GM12878 (cell line): ENCODE measurements around the gene MRPL41. TPM values are rescaled to one million over a fixed set of nuclear protein-coding genes. Genes with fewer than 3 reads are reported as not detected.

Source experiments
- polyA plus RNA-seq, 11 experiments: library from polyadenylated mRNA; depleted of rRNA in 4 of 11; unstranded in 6 of 11; stranded (reverse) in 5 of 11; fragments of >200 nt; fragmentation: Nextera tagmentation in 4 of 11; fragmentation: Illumina TruSeq in 1 of 11; extraction: Ambion mirVana in 4 of 11; extraction: Trizol in 1 of 11; gene quantifications; 1 replicate in 1 of 11; 2 replicates in 10 of 11; pipeline versions ENCODE4 v1.2.1 to v1.2.3, GENCODE V29; 2011 to 2016; ENCODE audit warnings: inconsistent platforms in 2 of 11, missing spikeins in 2 of 11, low read depth in 1 of 11
- total RNA-seq, 4 experiments: library from RNA; depleted of rRNA in 3 of 4; stranded (reverse); fragments of >200 nt in 3 of 4; fragmentation: Illumina TruSeq in 1 of 4; extraction: Trizol in 1 of 4; gene quantifications; 2 replicates each; pipeline versions ENCODE4 v1.2.1 to v1.2.3, GENCODE V29; 2013 to 2021

MRPL41 gene
- total and polyA plus RNA-seq, 10 of the 15 experiments (the other 5 are each of a cell fraction or from before 2014, with no cell fraction given) = 1.3 to 116 (median 40.1) TPM

Other genes starting within 250 kb of the MRPL41 start
Only the 7 nearest of the 10 such genes appear.
- gene ENTPD8, start 110.5 kb upstream of the MRPL41 start, total RNA-seq (2014; rRNA removed) = not detected in 2 replicates
- gene ENTPD8, start 110.5 kb upstream of the MRPL41 start, total RNA-seq (2014; rRNA removed; fragmentation: Illumina TruSeq; extraction: Trizol) = not detected in 2 replicates
- not detected in 2 replicates for gene ENTPD8, start 110.5 kb upstream of the MRPL41 start, total RNA-seq (2021)
- gene ENTPD8, start 110.5 kb upstream of the MRPL41 start, polyA plus RNA-seq (2011; rRNA removed) = not detected in 2 replicates
- gene ENTPD8, start 110.5 kb upstream of the MRPL41 start, polyA plus RNA-seq (2014; fragmentation: Illumina TruSeq; extraction: Trizol) = not detected in 2 replicates
- not detected for gene ENTPD8, start 110.5 kb upstream of the MRPL41 start, polyA plus RNA-seq (2014; fragmentation: Nextera tagmentation; extraction: Ambion mirVana)
- not detected in 2 replicates for gene ENTPD8, start 110.5 kb upstream of the MRPL41 start, polyA plus RNA-seq (2014; rRNA removed)
- gene ENTPD8, start 110.5 kb upstream of the MRPL41 start, polyA plus RNA-seq (2016; fragmentation: Nextera tagmentation; extraction: Ambion mirVana) = not detected
- 18.8 and 23.1 TPM in 2 replicates for gene NSMF, start 92.5 kb upstream of the MRPL41 start, total RNA-seq (2014; rRNA removed)
- gene NSMF, start 92.5 kb upstream of the MRPL41 start, total RNA-seq (2014; rRNA removed; fragmentation: Illumina TruSeq; extraction: Trizol) = 12.1 and 14.1 TPM in 2 replicates
- gene NSMF, start 92.5 kb upstream of the MRPL41 start, total RNA-seq (2021) = 35.1 and 37.2 TPM in 2 replicates
- 17.9 and 26.2 TPM in 2 replicates for gene NSMF, start 92.5 kb upstream of the MRPL41 start, polyA plus RNA-seq (2011; rRNA removed)
- 12.8 and 13.3 TPM in 2 replicates for gene NSMF, start 92.5 kb upstream of the MRPL41 start, polyA plus RNA-seq (2014; fragmentation: Illumina TruSeq; extraction: Trizol)
- gene NSMF, start 92.5 kb upstream of the MRPL41 start, polyA plus RNA-seq (2014; fragmentation: Nextera tagmentation; extraction: Ambion mirVana) = under 1 TPM; 0.13 to 0.51 TPM
- 44.3 and 47.1 TPM in 2 replicates for gene NSMF, start 92.5 kb upstream of the MRPL41 start, polyA plus RNA-seq (2014; rRNA removed)
- 1 to 10 TPM; 1.4 to 8.9 TPM for gene NSMF, start 92.5 kb upstream of the MRPL41 start, polyA plus RNA-seq (2016; fragmentation: Nextera tagmentation; extraction: Ambion mirVana)
- 0.22 and 0.85 TPM in 2 replicates for gene PNPLA7, start 1.5 kb upstream of the MRPL41 start, total RNA-seq (2014; rRNA removed)
- gene PNPLA7, start 1.5 kb upstream of the MRPL41 start, total RNA-seq (2014; rRNA removed; fragmentation: Illumina TruSeq; extraction: Trizol) = 0.09 and 0.14 TPM in 2 replicates
- 0.43 and 0.85 TPM in 2 replicates for gene PNPLA7, start 1.5 kb upstream of the MRPL41 start, total RNA-seq (2021)
- 0.07 and 0.19 TPM in 2 replicates for gene PNPLA7, start 1.5 kb upstream of the MRPL41 start, polyA plus RNA-seq (2011; rRNA removed)
- 0.32 and 0.41 TPM in 2 replicates for gene PNPLA7, start 1.5 kb upstream of the MRPL41 start, polyA plus RNA-seq (2014; fragmentation: Illumina TruSeq; extraction: Trizol)
- under 1 TPM in 1 of 2 experiments, not detected in 1; 0.04 TPM for gene PNPLA7, start 1.5 kb upstream of the MRPL41 start, polyA plus RNA-seq (2014; fragmentation: Nextera tagmentation; extraction: Ambion mirVana)
- gene PNPLA7, start 1.5 kb upstream of the MRPL41 start, polyA plus RNA-seq (2014; rRNA removed) = 0.32 and 1.0 TPM in 2 replicates
- gene PNPLA7, start 1.5 kb upstream of the MRPL41 start, polyA plus RNA-seq (2016; fragmentation: Nextera tagmentation; extraction: Ambion mirVana) = under 1 TPM; 0.11 to 0.13 TPM
- gene DPH7, start 27.0 kb downstream of the MRPL41 start, total RNA-seq (2014; rRNA removed) = 27.6 and 29.5 TPM in 2 replicates
- gene DPH7, start 27.0 kb downstream of the MRPL41 start, total RNA-seq (2014; rRNA removed; fragmentation: Illumina TruSeq; extraction: Trizol) = 17.6 and 18.4 TPM in 2 replicates
- 30.0 and 33.8 TPM in 2 replicates for gene DPH7, start 27.0 kb downstream of the MRPL41 start, total RNA-seq (2021)
- gene DPH7, start 27.0 kb downstream of the MRPL41 start, polyA plus RNA-seq (2011; rRNA removed) = 19.8 and 26.7 TPM in 2 replicates
- gene DPH7, start 27.0 kb downstream of the MRPL41 start, polyA plus RNA-seq (2014; fragmentation: Illumina TruSeq; extraction: Trizol) = 16.3 and 24.2 TPM in 2 replicates
- 10 to 100 TPM in 1 of 2 experiments, 1 to 10 TPM in 1; 8.7 to 11.8 TPM for gene DPH7, start 27.0 kb downstream of the MRPL41 start, polyA plus RNA-seq (2014; fragmentation: Nextera tagmentation; extraction: Ambion mirVana)
- 36.9 and 41.8 TPM in 2 replicates for gene DPH7, start 27.0 kb downstream of the MRPL41 start, polyA plus RNA-seq (2014; rRNA removed)
- gene DPH7, start 27.0 kb downstream of the MRPL41 start, polyA plus RNA-seq (2016; fragmentation: Nextera tagmentation; extraction: Ambion mirVana) = 10 to 100 TPM; 36.3 to 40.0 TPM
- gene ZMYND19, start 38.6 kb downstream of the MRPL41 start, total RNA-seq (2014; rRNA removed) = 38.6 and 43.8 TPM in 2 replicates
- 22.6 and 25.7 TPM in 2 replicates for gene ZMYND19, start 38.6 kb downstream of the MRPL41 start, total RNA-seq (2014; rRNA removed; fragmentation: Illumina TruSeq; extraction: Trizol)
- 50.6 and 54.8 TPM in 2 replicates for gene ZMYND19, start 38.6 kb downstream of the MRPL41 start, total RNA-seq (2021)
- 15.6 and 20.4 TPM in 2 replicates for gene ZMYND19, start 38.6 kb downstream of the MRPL41 start, polyA plus RNA-seq (2011; rRNA removed)
- 6.2 and 19.7 TPM in 2 replicates for gene ZMYND19, start 38.6 kb downstream of the MRPL41 start, polyA plus RNA-seq (2014; fragmentation: Illumina TruSeq; extraction: Trizol)
- gene ZMYND19, start 38.6 kb downstream of the MRPL41 start, polyA plus RNA-seq (2014; fragmentation: Nextera tagmentation; extraction: Ambion mirVana) = 1 to 10 TPM in 1 of 2 experiments, under 1 TPM in 1; 0.84 to 2.6 TPM
- gene ZMYND19, start 38.6 kb downstream of the MRPL41 start, polyA plus RNA-seq (2014; rRNA removed) = 51.2 and 53.0 TPM in 2 replicates
- gene ZMYND19, start 38.6 kb downstream of the MRPL41 start, polyA plus RNA-seq (2016; fragmentation: Nextera tagmentation; extraction: Ambion mirVana) = 1 to 10 TPM; 3.2 to 7.1 TPM
- 24.6 and 25.2 TPM in 2 replicates for gene ARRDC1, start 53.8 kb downstream of the MRPL41 start, total RNA-seq (2014; rRNA removed)
- gene ARRDC1, start 53.8 kb downstream of the MRPL41 start, total RNA-seq (2014; rRNA removed; fragmentation: Illumina TruSeq; extraction: Trizol) = 5.8 and 6.2 TPM in 2 replicates
- gene ARRDC1, start 53.8 kb downstream of the MRPL41 start, total RNA-seq (2021) = 21.0 and 23.1 TPM in 2 replicates
- gene ARRDC1, start 53.8 kb downstream of the MRPL41 start, polyA plus RNA-seq (2011; rRNA removed) = 10.2 and 21.8 TPM in 2 replicates
- gene ARRDC1, start 53.8 kb downstream of the MRPL41 start, polyA plus RNA-seq (2014; fragmentation: Illumina TruSeq; extraction: Trizol) = 1.4 and 9.3 TPM in 2 replicates
- gene ARRDC1, start 53.8 kb downstream of the MRPL41 start, polyA plus RNA-seq (2014; fragmentation: Nextera tagmentation; extraction: Ambion mirVana) = under 1 TPM; 0.23 to 0.97 TPM
- 30.3 and 34.4 TPM in 2 replicates for gene ARRDC1, start 53.8 kb downstream of the MRPL41 start, polyA plus RNA-seq (2014; rRNA removed)
- 10 to 100 TPM; 20.8 to 23.0 TPM for gene ARRDC1, start 53.8 kb downstream of the MRPL41 start, polyA plus RNA-seq (2016; fragmentation: Nextera tagmentation; extraction: Ambion mirVana)
- 85.3 and 88.4 TPM in 2 replicates for gene EHMT1, start 67.1 kb downstream of the MRPL41 start, total RNA-seq (2014; rRNA removed)
- gene EHMT1, start 67.1 kb downstream of the MRPL41 start, total RNA-seq (2014; rRNA removed; fragmentation: Illumina TruSeq; extraction: Trizol) = 38.1 and 44.4 TPM in 2 replicates
- gene EHMT1, start 67.1 kb downstream of the MRPL41 start, total RNA-seq (2021) = 97.3 and 100 TPM in 2 replicates
- gene EHMT1, start 67.1 kb downstream of the MRPL41 start, polyA plus RNA-seq (2011; rRNA removed) = 28.6 and 42.2 TPM in 2 replicates
- gene EHMT1, start 67.1 kb downstream of the MRPL41 start, polyA plus RNA-seq (2014; fragmentation: Illumina TruSeq; extraction: Trizol) = 25.6 and 37.5 TPM in 2 replicates
- gene EHMT1, start 67.1 kb downstream of the MRPL41 start, polyA plus RNA-seq (2014; fragmentation: Nextera tagmentation; extraction: Ambion mirVana) = 1 to 10 TPM; 2.9 to 4.6 TPM
- 64.6 and 79.3 TPM in 2 replicates for gene EHMT1, start 67.1 kb downstream of the MRPL41 start, polyA plus RNA-seq (2014; rRNA removed)
- gene EHMT1, start 67.1 kb downstream of the MRPL41 start, polyA plus RNA-seq (2016; fragmentation: Nextera tagmentation; extraction: Ambion mirVana) = 10 to 100 TPM; 51.9 to 56.0 TPM